Endodermal cell (in vitro differentiated cells): ENCODE results near the gene PLPPR5. TPM values are rescaled to one million over a fixed set of nuclear protein-coding genes. Genes with fewer than 3 reads are reported as not detected.

Experiments
- DNase-seq: peaks from one replicate; pipeline ENCODE4 v3.0.0-alpha.2; 2017
- H3K27ac ChIP-seq: 2 replicates; pipeline ENCODE4 v1.5.1; 2013; ENCODE audit warnings: mild to moderate bottlenecking, low read depth, low read length, moderate library complexity
- H3K27me3 ChIP-seq: 2 replicates; pipeline ENCODE4 v1.6.1; 2013; ENCODE audit warnings: mild to moderate bottlenecking, low read length, moderate library complexity; ENCODE audit not compliant: insufficient read depth, control insufficient read depth, poor library complexity, severe bottlenecking
- H3K36me3 ChIP-seq: 2 replicates; pipeline ENCODE4 v1.7.0; 2013; ENCODE audit warnings: mild to moderate bottlenecking, low read length, moderate library complexity; ENCODE audit not compliant: control insufficient read depth, insufficient read depth
- H3K4me1 ChIP-seq: one replicate; pipeline ENCODE4 v1.7.0; 2013; ENCODE audit warnings: low read length; ENCODE audit not compliant: control insufficient read depth, insufficient read depth
- H3K4me3 ChIP-seq: 2 replicates; pipeline ENCODE4 v1.5.1; 2013; ENCODE audit warnings: mild to moderate bottlenecking, low read length, moderate library complexity
- H3K9ac ChIP-seq: 2 replicates; pipeline ENCODE4 v1.6.1; 2013; ENCODE audit warnings: mild to moderate bottlenecking, low read length, moderate library complexity; ENCODE audit not compliant: poor library complexity, severe bottlenecking; ENCODE audit errors: extremely low read depth
- H3K9me3 ChIP-seq: 2 replicates; pipeline ENCODE4 v1.6.1; 2013; ENCODE audit warnings: mild to moderate bottlenecking, low read length, moderate library complexity; ENCODE audit not compliant: control insufficient read depth
- H3K27ac Mint-ChIP-seq: 2 replicates; pipeline ENCODE4 v1.8.0; 2020; ENCODE audit warnings: mixed read lengths
- H3K27me3 Mint-ChIP-seq: 2 replicates; pipeline ENCODE4 v1.8.0; 2021; ENCODE audit warnings: mild to moderate bottlenecking, mixed read lengths; ENCODE audit not compliant: insufficient read depth
- H3K36me3 Mint-ChIP-seq: 2 replicates; pipeline ENCODE4 v1.8.0; 2020; ENCODE audit warnings: low read depth, mixed read lengths
- H3K4me1 Mint-ChIP-seq: 2 replicates; pipeline ENCODE4 v1.8.0; 2020; ENCODE audit warnings: mixed read lengths
- H3K4me3 Mint-ChIP-seq: 2 replicates; pipeline ENCODE4 v1.8.0; 2020; ENCODE audit warnings: mild to moderate bottlenecking, moderate library complexity, mixed read lengths
- H3K9me3 Mint-ChIP-seq: 2 replicates; pipeline ENCODE4 v1.8.0; 2020; ENCODE audit warnings: mild to moderate bottlenecking, mixed read lengths
- CTCF ChIP-seq: fragments of 200-600 bp; sonication (generic); conservative IDR thresholded peaks from 2 replicates; pipeline ENCODE4 v1.5.0; 2021; ENCODE audit warnings: antibody characterized with exemption, mild to moderate bottlenecking
- WGBS, 2 experiments: methylation state at CpG; one replicate each; pipeline versions ENCODE4 v1.1.5 to v1.1.7; 2013; ENCODE audit warnings: missing lambda C conversion rate in 2 of 2, mixed read lengths in 1 of 2; ENCODE audit not compliant: insufficient coverage in 1 of 2, insufficient read length in 1 of 2; 5-methylcytosine and 5-hydroxymethylcytosine counted together
- total RNA-seq, 2 donors: library from RNA; stranded (reverse); fragmentation: NEBNext Ultra II Directional in 1 of 2; extraction: Animal tissue kit (Norgen Biotek cat#: 25700) in 1 of 2; gene quantifications; 2 replicates in 1 of 2; 3 replicates in 1 of 2; pipeline ENCODE4 v1.2.1, GENCODE V29; 2021

The PLPPR5 gene
- total RNA-seq, 2 donors from 2014 or later: 0.18 to 0.31 TPM

- TF ChIP-seq CTCF: no peak
- no peaks in the 10 kb centered on the region for H3K4me1 Mint-ChIP-seq
- Histone ChIP-seq H3K9me3 (no peaks in the 10 kb centered on the region), H3K27ac (no peak overlapping the region), H3K36me3 (no peaks in the 10 kb centered on the region), H3K27me3 (no peaks in the 10 kb centered on the region), H3K9ac (no peak overlapping the region), H3K4me3 (no peak overlapping the region), H3K4me1 (no peaks in the 10 kb centered on the region)
- H3K27ac Mint-ChIP-seq: no peak overlapping the region
- H3K36me3 Mint-ChIP-seq: no peaks in the 10 kb centered on the region
- no peaks in the 10 kb centered on the region for H3K27me3 Mint-ChIP-seq
- DNase-seq: no peak
- H3K9me3 Mint-ChIP-seq: no peaks in the 10 kb centered on the region
- H3K4me3 Mint-ChIP-seq: no peak overlapping the region
- 100% methylated on average over 1 of the region's 1 CpG; no CpG with 5 or more reads in 1 of the 2 experiments for WGBS, 2 experiments
Observed at GRCh38 chr1:98903726-98904125, 100.9 kb downstream of the PLPPR5 start.

- Mint-ChIP-seq H3K4me3 (no peak overlapping the region), H3K4me1 (no peaks in the 10 kb centered on the region), H3K27me3 (no peaks in the 10 kb centered on the region), H3K36me3 (no peaks in the 10 kb centered on the region), H3K27ac (no peak overlapping the region), H3K9me3 (no peaks in the 10 kb centered on the region)
- Histone ChIP-seq H3K9ac (no peak overlapping the region), H3K36me3 (no peaks in the 10 kb centered on the region), H3K4me3 (no peak overlapping the region), H3K27ac (no peak overlapping the region), H3K9me3 (no peaks in the 10 kb centered on the region), H3K4me1 (no peaks in the 10 kb centered on the region), H3K27me3 (no peaks in the 10 kb centered on the region)
- no peak for DNase-seq
- no peak for TF ChIP-seq CTCF
- WGBS, 2 experiments: 96% methylated on average over 2 of the region's 2 CpGs; no CpG with 5 or more reads in 1 of the 2 experiments
Observed at GRCh38 chr1:98903261-98903660, 101.4 kb downstream of the PLPPR5 start.

- Histone ChIP-seq H3K4me1 (no peaks in the 10 kb centered on the region), H3K36me3 (no peaks in the 10 kb centered on the region), H3K4me3 (no peak overlapping the region), H3K27me3 (no peaks in the 10 kb centered on the region), H3K9me3 (no peaks in the 10 kb centered on the region), H3K27ac (no peak overlapping the region), H3K9ac (no peak overlapping the region)
- no peak for DNase-seq
- TF ChIP-seq CTCF: no peak
- Mint-ChIP-seq H3K27me3 (no peaks in the 10 kb centered on the region), H3K4me1 (no peaks in the 10 kb centered on the region), H3K9me3 (no peaks in the 10 kb centered on the region), H3K4me3 (no peak overlapping the region), H3K36me3 (no peaks in the 10 kb centered on the region), H3K27ac (no peak overlapping the region)
- 79 to 95% methylated on average over 2 of the region's 2 CpGs for WGBS, 2 experiments
Observed at GRCh38 chr1:98898940-98899339, 105.7 kb downstream of the PLPPR5 start.
